Iris pigment epithelial cell (primary cell): ENCODE data around the gene SLC44A1.

Source experiments
- DNase-seq: peaks from one replicate; pipeline ENCODE4 v3.0.0-alpha.2; 2011; ENCODE audit warnings: low read depth

SLC44A1 gene

GRCh38 chr9:105338308-105338707 lies 93.9 kb downstream of the SLC44A1 start:
- DNase-seq, result no peak

DNA sequence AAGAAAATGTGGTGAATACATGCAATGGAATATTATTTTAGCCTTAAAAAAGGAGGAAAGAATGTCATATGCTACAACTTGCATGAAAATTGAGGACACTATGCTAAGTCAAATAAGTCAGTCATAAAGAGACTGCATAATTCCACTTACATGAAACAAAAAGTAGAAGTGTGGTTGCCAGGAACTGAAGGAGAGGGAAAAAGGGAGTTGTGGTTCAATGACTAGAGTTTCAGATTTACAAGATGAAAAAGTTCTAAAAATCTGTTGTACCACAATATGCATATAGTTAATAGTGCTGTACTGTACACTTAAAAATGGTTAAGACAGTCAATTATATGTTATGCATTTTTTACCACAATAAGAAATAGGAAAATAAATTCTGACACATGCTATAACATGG lies 95.4 kb downstream of the SLC44A1 start:
- DNase-seq, result no peak

GRCh38 chr9:105341434-105342146 lies 97.1 kb downstream of the SLC44A1 start:
- DNase-seq, result peak; percentile 69

GRCh38 chr9:105342147-105342505 lies 97.7 kb downstream of the SLC44A1 start:
- no peak for DNase-seq

DNA sequence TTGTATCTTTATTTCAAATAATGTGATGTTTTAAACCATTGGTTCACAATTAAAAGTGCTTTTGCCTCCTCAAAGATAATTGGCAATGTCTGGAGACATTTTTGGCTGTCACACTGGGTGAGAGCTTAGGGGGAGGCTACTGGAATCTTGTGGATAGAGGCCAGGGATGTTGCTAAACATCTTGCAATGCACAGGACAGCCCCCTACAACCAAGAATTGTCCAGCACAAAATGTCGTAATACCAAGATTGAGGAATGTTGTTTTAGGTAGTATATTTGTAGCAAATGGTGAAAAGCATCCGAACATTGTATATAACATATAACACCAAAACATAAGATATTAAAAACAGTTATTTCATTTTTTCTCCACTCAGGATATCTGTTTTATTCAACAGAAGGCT lies 99.8 kb downstream of the SLC44A1 start:
- peak; percentile 46 for DNase-seq

- no peak for DNase-seq
Observed at GRCh38 chr9:105345626-105346025, 101.2 kb downstream of the SLC44A1 start.

DNA sequence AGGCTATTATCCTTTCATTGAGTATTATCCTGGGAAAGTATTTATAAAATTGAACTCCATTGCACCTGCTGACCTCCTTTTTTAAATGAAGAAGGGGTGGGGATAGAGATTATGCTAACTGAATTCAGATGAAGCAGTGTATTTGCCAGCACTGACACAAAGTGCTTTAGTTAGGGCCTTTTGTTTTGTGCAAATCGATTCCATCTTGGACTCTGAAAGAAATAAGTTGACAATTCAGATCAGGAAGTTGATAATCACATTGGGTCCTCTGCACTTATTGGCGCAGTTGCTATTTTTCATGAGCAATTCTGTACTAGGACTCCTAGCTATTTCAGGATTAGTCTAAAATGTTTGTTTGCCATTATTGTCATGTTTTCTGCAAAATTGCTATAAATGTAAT lies 101.8 kb downstream of the SLC44A1 start:
- DNase-seq, result no peak

- no peak for DNase-seq
Observed at GRCh38 chr9:105354448-105354847, 110.0 kb downstream of the SLC44A1 start.

GRCh38 chr9:105355781-105356180 lies 111.3 kb downstream of the SLC44A1 start:
- peak; percentile 48 for DNase-seq

- DNase-seq, result no peak
Observed at GRCh38 chr9:105357937-105358336, 113.5 kb downstream of the SLC44A1 start.

DNA sequence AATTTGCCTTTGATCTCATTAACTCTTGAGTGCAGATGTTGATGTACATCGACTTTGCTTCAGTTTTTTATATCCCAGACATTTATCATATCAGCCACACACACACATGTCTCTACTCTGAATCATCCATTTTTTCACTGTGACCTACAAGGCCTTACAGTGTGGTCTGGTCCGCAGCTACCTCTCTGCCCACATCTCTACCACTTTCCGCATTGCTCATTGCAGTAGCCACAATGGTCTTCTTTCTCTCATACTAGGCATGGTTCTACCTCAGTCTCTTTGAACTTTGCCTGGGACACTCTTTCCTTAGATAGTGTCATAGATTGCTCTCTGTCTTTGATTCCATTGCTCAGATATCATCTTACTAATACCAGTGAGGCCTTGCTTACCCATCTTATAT lies 115.4 kb downstream of the SLC44A1 start:
- DNase-seq, result peak; percentile 77

DNA sequence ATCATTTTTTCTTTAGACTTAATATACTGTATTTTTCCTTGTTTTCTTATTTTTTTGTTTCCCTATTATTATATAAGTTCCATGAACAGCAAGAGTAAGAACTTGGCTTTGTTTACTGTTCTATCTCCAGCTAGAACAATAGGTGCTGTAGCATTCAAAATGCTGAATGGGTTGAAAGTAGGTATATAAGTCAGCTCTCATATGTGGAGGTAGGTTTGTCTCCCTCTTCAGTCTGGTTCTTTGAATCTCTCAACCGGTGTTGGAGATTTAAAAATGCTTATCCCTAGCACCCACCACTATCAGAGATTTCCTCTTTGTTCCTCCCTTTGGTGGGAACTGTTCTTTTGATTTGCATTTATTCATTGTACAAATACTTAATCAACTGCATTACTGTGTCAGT lies 115.9 kb downstream of the SLC44A1 start:
- no peak for DNase-seq

DNA sequence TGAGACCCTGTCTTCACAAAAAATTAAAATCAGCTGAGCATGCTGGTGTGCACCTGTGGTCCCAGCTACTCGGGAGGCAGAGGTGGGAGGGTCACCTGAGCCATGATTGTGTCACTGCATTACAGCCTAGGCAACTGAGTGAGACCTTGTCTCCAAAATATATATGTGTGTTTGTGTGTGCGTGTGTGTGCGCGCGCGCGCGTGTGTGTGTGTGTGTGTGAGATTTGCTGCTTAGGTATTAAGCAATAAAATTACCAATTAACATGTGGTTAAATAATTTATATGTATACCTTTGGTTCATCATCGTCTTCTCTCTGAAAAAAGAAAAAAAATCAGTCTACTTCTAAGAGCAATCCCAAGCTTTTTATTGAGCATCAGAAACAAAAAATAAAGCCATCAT lies 117.4 kb downstream of the SLC44A1 start:
- no peak for DNase-seq

DNA sequence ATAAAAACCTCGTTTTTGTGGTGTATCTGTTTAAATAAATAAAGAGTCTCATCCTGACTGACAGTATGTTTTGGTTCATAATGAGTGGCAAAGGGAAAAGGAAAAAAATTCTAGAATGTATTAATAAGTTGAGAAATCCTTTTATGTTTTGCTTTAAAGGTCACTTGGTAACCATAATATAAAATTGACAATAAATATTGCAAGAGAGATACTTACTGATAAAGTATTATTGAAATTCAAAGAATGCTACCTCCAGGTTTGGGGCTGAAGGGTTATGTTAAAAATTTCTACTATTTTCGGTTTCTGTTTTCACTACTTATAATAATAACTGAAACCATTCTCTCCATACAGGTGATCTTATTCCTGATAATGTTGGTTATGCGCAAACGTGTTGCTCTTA lies 118.0 kb downstream of the SLC44A1 start:
- DNase-seq, result no peak

GRCh38 chr9:105363837-105364236 lies 119.4 kb downstream of the SLC44A1 start:
- no peak for DNase-seq

GRCh38 chr9:105369911-105370310 lies 125.5 kb downstream of the SLC44A1 start:
- no peak for DNase-seq

DNA sequence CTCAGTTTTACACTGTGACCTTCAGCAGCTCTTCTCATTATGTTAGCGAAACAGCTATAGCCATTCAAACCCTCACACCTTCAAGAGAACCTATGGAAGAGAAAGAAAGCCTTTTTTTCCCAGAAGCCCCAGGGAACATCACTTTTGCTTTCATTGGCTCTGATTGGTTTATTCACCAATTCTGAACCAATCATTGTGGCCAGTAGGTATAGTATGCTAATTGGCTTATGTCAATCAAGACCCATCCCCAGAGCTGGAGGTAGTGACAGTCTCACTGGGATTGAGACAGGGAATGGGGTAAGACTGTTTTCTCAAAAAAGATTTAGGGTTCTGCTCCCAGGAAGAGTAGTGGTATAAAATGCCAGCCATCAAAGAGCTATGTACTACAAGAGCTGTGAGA lies 129.3 kb downstream of the SLC44A1 start:
- DNase-seq, result no peak

DNA sequence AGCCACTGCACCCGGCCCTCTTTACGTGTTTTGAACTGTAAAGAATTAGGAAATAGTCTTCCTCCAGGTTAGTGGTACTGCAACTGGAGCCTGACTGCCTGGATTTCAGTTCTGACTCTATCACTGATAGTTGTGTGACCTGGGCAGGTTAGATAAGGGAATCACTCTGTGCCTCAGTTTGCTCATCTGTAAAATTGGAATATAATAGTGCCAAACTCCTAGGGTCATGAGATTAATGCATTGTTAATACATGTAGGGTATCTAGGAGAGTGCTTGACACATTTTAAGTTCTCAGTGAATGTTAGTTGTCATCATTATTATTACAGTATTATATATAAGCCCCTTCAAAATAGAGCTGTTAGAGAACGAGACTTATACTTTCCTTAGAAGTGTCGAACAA lies 130.9 kb downstream of the SLC44A1 start:
- no peak for DNase-seq

- no peak for DNase-seq
Observed at GRCh38 chr9:105376893-105377292, 132.4 kb downstream of the SLC44A1 start.

- peak; percentile 25 for DNase-seq
Observed at GRCh38 chr9:105385381-105385985, 141.0 kb downstream of the SLC44A1 start.

DNA sequence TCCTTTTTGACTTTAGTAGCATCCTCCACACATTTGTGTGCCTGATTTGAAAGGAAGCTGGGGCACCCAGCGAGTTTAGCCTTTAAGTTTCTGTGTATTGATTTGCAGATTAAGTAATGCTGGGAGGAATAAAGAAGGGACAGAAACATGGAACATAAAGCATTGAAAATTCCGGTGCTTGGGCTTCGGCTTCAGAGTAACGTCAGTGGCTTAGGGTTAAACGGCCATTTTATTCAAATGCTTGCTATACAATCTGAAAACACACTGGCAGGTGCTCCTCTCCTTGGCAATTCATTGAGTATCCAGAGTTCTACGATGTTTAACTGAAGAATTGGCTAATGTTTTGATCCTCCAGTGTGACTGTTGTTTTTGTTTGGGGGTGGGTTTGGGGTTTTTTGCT lies 145.3 kb downstream of the SLC44A1 start:
- no peak for DNase-seq

DNA sequence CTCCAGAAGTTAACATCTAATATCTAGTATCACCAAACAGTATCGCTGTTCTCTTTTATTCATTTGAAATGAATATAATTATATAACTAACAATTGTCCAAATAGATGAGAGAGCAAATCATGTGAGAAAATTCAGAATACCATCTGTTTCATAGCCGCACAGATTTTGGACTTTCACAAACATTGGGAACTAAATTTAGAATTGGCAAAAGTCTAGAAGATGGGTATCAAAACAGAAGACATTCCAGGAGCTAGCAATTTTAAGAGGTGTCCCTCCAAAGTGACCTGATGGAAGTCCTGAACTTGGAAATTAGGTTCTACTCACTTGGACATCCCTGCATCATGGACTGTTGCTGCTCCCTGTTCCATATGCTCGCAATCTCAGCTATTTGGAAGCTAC lies 146.4 kb downstream of the SLC44A1 start:
- DNase-seq, result no peak

DNA sequence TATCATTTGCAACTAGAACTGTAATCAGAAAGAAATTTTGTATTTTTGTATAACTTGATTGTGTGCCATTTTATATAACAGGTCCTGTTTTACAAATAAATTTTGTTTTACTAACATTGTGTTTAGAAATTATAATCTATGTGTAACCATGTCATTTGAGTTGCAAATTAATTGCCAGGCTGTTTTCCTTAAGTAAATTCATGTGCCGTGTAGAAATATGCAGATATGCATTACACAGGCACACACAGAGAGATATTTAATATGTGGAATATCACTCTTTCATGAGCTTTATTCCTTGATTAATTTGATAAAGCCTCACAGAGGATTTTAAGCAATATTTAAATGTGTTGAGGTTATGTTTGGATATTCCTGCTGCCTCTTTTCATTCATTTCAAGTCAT lies 146.8 kb downstream of the SLC44A1 start:
- DNase-seq, result no peak

- DNase-seq, result no peak
Observed at GRCh38 chr9:105392531-105392930, 148.1 kb downstream of the SLC44A1 start.
